ENCODE data around the gene DIDO1. TPM values are rescaled to one million over a fixed set of nuclear protein-coding genes. Genes with fewer than 3 reads are reported as not detected.

The DIDO1 gene
- total and polyA plus RNA-seq, 12 donors = 16.0 to 44.6 (median 37.0) TPM

- Histone ChIP-seq H3K4me1 (peaks cover 21 to 68% (median 45%) of the 10 kb centered on the region in 9 donors), H3K27me3 (no peaks in the 10 kb centered on the region), H3K36me3 (peaks cover 0 to 49% (median 6%) of the 10 kb centered on the region in 9 donors), H3K4me3 (peak overlapping the region; percentile 82 to 97 (median 93)), H3K27ac (peak overlapping the region; percentile 84 to 99 (median 94)), H3K9me3 (no peaks in the 10 kb centered on the region)
- ATAC-seq = peak; percentile 96 to 98 (median 98)
- 0 to 1% methylated on average over 88 to 92 of the region's 92 CpGs for WGBS, 2 donors
- TF ChIP-seq, protein P1, sequence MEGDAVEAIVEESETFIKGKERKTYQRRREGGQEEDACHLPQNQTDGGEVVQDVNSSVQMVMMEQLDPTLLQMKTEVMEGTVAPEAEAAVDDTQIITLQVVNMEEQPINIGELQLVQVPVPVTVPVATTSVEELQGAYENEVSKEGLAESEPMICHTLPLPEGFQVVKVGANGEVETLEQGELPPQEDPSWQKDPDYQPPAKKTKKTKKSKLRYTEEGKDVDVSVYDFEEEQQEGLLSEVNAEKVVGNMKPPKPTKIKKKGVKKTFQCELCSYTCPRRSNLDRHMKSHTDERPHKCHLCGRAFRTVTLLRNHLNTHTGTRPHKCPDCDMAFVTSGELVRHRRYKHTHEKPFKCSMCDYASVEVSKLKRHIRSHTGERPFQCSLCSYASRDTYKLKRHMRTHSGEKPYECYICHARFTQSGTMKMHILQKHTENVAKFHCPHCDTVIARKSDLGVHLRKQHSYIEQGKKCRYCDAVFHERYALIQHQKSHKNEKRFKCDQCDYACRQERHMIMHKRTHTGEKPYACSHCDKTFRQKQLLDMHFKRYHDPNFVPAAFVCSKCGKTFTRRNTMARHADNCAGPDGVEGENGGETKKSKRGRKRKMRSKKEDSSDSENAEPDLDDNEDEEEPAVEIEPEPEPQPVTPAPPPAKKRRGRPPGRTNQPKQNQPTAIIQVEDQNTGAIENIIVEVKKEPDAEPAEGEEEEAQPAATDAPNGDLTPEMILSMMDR (IDR thresholded peaks at IDR 0.05) = peak in 1 of 9 donors; percentile 8
- peak; percentile 97 to 98 for DNase-seq
- intact Hi-C loops (cut with DNase I) = loop anchor here in 3 of 10 donors (1.0 to 10.0 kb wide), 4 partner anchors 8 to 63 kb away; partner anchors contain the start of gene DIDO1 (in 1 of the 3)
Observed at GRCh38 chr20:62937268-62938104, 11.2 kb upstream of the DIDO1 start.

- intact Hi-C loops (cut with DNase I) = loop anchor here in 2 of 10 donors (5.0 to 10.0 kb wide), 2 partner anchors 34 to 61 kb away; no protein-coding TSS in a partner anchor
- TF ChIP-seq, protein P1 (IDR thresholded peaks at IDR 0.05) = no peak
- ATAC-seq (no peak), DNase-seq (no peak)
- 87% methylated on average over 22 of the region's 22 CpGs for WGBS, 2 donors
- Histone ChIP-seq H3K27me3 (no peaks in the 10 kb centered on the region), H3K27ac (peak overlapping the region in 1 of 10 donors; percentile 95), H3K9me3 (no peaks in the 10 kb centered on the region), H3K4me3 (peak overlapping the region in 9 of 10 donors; percentile 82 to 97 (median 93)), H3K4me1 (peaks cover 19 to 54% (median 40%) of the 10 kb centered on the region in 9 donors), H3K36me3 (peaks cover 0 to 37% (median 0%) of the 10 kb centered on the region in 9 donors)
Observed at GRCh38 chr20:62935968-62936585, 9.8 kb upstream of the DIDO1 start.

- H3K9me3 ChIP-seq = no peaks in the 10 kb centered on the region
- H3K4me1 ChIP-seq = peaks cover 16 to 48% (median 37%) of the 10 kb centered on the region in 9 donors
- no peak for DNase-seq
- H3K27me3 ChIP-seq = no peaks in the 10 kb centered on the region
- intact Hi-C loops (cut with DNase I) = loop anchor here in 2 of 10 donors (5.0 to 10.0 kb wide), 2 partner anchors 33 to 61 kb away; no protein-coding TSS in a partner anchor
- no peak overlapping the region for H3K27ac ChIP-seq
- 82 to 90% methylated on average over 12 of the region's 12 CpGs for WGBS, 2 donors
- H3K4me3 ChIP-seq = peak overlapping the region in 4 of 10 donors; percentile 3 to 95 (median 90)
- ATAC-seq = no peak
- peaks cover 0 to 33% (median 0%) of the 10 kb centered on the region in 9 donors for H3K36me3 ChIP-seq
- TF ChIP-seq, protein P1 (IDR thresholded peaks at IDR 0.05) = no peak
Observed at GRCh38 chr20:62935204-62935967, 9.1 kb upstream of the DIDO1 start.
